GM19238 (cell line): Measurements from ENCODE around the gene COMMD10.
"Not testable (repeated sequence)": the region's sequence is repeated elsewhere in the genome, so short reads cannot be mapped to it uniquely, and the experiment has no call there.

ENCODE experiments used
- DNase-seq: peaks from one replicate; pipeline ENCODE4 v3.0.0; 2011; ENCODE audit warnings: low spot score; ENCODE audit not compliant: insufficient read length

COMMD10 gene

DNA sequence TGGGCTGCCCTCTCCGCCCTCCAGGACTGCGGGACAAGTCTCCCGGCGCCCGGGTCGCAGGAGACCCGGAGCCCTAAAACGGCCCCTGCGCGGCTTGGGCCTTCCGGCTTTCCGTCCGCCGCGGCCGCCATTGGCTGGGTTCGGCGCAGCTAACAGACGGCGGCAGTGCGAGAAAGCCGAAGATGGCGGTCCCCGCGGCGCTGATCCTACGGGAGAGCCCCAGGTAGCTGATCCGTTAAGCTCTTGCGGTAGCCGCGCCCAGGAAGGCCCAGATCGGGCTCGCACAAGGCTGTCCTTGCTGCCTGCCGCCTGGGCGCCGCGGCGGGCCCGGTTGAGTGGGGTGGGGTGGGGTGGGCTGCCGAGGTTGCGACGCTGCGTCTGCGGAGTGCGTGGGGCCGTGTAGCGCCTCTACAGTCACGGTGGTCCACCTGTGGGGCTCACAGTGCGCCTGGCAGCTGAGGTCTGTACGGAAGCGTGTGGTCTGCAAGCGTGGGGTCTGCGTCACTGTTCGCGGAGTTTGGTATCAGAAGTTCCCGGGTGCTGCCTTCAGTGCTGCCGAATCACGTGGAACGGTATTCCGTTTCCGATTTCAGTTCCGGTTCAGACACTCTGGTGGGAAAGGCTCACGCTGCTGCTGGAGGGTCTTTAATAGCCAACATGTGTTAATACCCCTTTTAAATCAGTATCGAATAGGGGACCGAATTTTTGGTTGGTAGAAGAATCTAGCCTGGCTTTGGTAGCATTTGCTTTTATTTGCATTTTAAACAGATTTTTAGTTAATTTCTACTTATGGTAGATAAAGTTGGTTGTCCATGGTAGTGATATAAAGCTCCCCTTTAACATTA, at the start of gene COMMD10:
TSS of gene COMMD10 (plus strand) at position 155 of the 845 bp plus-strand sequence.
- DNase-seq = peak; percentile 59

DNA sequence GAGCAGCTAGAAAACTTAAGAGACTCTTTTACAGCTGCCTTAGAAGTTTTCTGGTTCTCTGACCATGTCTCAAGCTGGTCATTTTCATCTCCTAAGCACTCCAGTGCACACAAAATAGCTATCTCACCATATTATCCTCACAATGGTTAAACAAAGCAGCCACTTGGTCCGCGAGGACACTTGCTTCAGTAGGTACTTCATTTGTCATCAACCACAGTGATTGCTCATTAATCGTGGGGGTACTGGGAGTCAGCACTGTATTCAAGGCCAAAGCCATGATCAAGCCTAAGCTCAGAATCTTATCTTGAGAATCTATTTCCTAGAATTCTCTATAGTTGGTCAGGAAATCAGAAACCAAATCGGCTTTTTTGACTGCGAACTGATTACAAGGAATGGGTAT, 49.7 kb upstream of the COMMD10 start:
- DNase-seq = no peak

- no peak for DNase-seq
Measured at GRCh38 chr5:116037236-116037822, 47.5 kb upstream of the COMMD10 start.

DNA sequence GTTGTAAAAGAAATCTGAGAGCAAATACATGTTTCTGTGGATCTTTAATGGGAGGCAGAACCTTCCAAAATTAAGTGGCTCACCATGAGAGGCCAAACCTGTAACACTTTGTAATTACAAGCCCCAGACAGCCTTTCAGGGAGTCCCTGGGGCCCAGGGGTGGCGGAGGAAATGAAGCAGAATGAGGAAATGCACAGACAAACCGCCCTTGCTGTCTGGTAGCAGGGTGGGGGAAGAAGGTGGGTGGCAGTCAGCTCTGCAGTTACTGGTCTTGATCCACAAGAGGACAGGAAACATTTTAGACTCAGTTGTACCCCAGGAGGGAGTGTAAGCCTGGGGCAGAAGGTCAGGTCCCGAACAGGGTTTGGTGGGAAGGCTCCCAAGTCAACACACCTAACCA, 46.0 kb upstream of the COMMD10 start:
- DNase-seq = no peak

- no peak for DNase-seq
Measured at GRCh38 chr5:116042375-116042774, 42.5 kb upstream of the COMMD10 start.

DNA sequence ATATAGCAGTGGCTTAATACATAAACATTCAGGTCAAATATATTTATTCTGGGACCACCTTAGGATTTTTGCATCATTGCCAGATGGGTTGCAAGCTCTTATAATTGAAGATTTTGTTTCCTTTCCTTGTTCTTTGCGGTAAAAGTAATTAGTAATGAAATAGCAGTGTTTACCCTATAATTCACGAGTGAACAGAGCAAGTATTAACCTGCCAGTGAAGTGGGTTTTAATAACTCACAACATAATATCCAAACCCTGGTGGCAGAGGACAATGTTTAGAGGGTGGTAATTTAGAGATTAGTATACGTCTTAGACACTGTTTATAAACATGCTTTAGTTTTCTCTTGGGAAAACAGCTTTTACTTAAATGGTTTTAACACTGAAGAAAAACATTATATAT, 40.8 kb upstream of the COMMD10 start:
- DNase-seq = no peak

DNA sequence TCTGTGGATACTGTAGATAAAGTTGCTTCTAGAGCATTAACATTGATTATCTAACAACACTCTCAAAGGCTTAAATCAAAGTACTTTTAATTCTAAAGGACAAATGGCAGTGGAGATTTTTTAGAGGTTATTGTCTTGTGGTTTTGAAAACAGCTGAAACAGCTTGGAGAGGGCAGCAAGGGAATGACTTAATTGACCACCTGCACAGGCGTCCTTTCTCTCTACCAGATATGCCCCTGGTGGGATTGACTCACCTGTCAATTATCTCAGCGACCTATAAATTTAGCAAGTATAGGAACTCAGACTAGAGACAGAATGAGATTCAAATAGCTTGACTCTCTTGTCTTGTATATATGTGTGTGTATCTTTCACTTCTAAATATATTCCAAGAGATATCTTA, 39.0 kb upstream of the COMMD10 start:
- no peak for DNase-seq

- no peak for DNase-seq
Measured at GRCh38 chr5:116046261-116046660, 38.6 kb upstream of the COMMD10 start.

GRCh38 chr5:116046823-116047222, 38.0 kb upstream of the COMMD10 start:
- DNase-seq = no peak

- DNase-seq = no peak
Measured at GRCh38 chr5:116058346-116058936, 26.4 kb upstream of the COMMD10 start.

- DNase-seq = no peak
Measured at GRCh38 chr5:116062352-116062751, 22.5 kb upstream of the COMMD10 start.

DNA sequence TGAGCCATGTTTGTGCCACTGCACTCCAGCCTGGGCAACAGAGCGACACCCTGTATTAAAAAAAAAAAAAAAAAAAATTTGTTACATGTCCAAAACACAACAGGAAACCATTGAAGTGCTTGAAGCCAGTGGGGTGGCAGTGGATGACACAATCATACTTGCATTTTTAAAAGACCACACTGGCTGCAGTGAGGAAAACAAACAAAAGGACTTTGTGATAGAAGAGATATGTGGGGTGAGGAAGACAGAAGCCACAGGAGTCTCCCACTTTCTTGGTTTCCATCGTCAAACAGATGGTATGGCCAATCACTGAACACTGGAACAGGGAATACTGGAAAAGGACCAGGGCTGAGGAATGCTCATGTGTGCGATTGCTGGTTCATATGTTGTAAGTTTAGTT, 20.9 kb upstream of the COMMD10 start:
- DNase-seq = no peak

- DNase-seq = no peak
Measured at GRCh38 chr5:116068028-116068632, 16.7 kb upstream of the COMMD10 start.

DNA sequence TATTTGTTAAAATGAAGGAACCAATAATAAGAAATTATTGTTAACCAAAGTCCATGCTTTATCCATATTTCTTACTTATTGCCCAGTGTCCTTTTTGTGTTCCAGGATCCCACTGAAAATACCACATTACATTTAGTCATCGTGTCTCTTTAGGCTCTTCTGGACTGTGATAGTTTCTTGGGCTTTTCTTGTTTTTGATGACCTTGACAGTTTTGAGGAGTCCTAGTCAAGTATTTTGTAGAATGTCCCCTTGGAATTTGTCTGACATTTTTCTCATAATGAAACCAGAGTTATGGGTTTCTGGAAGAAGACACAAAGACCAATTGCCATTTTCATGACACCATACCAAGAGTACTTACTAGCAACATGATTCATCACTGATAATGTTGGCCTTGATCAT, 13.6 kb upstream of the COMMD10 start:
- DNase-seq = no peak

DNA sequence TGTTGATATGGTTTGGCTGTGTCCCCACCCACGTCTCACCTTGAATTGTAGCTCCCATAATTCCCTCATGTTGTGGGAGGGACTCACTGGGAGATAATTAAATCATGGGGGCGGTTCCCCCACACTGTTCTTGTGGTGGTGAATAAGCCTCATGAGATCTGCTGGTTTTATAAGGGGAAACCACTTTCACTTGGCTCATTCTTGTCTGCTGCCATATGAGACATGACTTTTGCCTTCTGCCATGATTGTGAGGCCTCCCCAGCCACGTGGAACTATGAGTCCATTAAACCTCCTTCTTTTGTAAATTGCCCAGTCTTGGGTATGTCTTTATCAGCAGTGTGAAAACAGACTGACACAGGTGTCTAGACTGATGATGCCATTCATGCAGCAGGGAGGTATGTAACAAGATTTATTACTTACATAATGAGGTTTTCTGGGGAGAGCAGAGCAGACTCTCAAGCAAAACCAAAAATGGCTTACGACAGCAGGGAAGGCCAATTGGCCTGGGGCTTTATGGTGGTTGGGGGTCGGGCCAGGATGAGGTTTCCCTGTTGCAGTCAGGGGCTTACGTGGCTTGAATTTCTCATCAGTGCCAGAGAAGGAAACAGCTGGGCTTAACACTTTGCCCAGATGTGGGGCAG, 9.5 kb upstream of the COMMD10 start:
- DNase-seq = no peak

- DNase-seq = peak; percentile 45
Measured at GRCh38 chr5:116076496-116076895, 8.3 kb upstream of the COMMD10 start.

DNA sequence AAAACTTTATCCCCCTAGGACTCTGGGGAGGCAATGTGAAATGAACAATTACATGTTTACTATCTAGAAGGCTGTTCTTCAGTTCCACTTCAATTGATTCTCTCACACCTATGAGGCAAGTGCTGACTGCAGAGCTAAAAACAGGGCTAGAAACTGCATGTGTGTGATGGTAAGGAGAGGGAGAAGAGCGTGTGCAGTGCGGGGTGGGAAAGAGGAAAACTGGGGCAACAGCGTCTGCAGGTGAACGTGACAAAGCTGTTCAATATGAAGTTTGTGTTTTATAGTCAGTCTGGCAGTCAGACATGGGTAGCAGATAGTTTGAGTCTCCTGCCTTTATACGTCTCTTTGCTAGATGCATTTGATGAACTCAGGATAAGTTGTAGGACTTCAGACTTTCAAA, 6.6 kb upstream of the COMMD10 start:
- DNase-seq = no peak

DNA sequence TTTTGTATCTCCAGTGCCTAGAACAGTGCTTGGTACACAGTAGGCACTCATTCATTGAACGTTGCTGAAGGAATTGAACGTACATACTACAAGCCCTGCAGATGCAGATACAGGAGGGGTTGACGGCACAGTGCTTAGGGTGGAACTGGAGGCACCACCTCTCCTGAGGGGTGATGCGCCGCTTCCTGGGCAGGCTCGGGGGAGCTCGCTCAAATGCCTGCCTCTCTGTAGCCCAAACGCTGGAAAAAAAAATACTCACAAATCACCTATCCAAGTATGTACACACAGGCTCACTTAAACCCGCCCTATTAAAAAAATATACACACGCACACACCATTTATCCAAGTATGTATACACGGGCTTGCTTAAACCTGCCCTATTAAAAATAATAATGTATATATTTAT, 536 bp upstream of the COMMD10 start:
- DNase-seq = no peak

GRCh38 chr5:116086309-116086708, 1.5 kb downstream of the COMMD10 start:
- not testable (repeated sequence) for DNase-seq

GRCh38 chr5:116088062-116088461, 3.2 kb downstream of the COMMD10 start:
- no peak for DNase-seq

DNA sequence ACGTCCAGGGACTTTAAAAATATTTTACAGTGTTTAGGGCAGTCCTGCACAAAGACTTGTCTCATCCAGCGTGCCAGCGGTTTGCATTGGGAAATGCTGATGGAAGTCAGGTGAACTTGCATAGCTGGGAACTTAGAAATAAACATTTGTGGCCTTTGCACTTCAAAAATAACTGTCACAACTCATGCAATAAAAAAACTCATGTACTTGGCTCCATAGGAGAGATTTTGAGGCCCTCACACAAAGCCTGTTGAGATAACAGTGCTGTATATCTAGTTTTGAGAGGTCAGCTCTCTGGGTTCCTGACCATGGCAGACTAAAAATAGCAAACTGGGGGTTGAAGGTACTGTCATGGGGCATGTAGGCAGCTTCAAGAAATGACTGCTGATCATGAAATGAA, 5.5 kb downstream of the COMMD10 start:
- DNase-seq = no peak

DNA sequence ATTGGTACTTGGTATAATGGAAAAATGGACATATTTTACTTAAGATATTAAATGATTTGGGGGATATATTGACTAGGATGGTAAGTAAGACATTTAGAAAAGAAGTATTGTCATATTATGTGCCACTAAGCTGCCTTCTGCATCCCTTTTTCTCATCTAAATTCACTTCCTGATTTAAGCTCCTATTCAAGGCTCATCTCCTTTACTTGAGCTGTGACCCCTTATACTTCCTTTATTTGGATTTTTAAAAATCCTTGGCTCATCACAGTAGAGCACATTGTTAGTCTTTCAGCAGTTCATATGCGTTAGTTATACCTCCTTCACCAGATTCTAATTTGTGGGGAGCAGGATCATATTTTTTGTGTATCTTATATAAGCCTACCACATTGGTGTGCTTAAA, 6.6 kb downstream of the COMMD10 start:
- no peak for DNase-seq
